GM18861 (cell line): ENCODE measurements around the gene CLBA1.

Experiments used
- ATAC-seq: cut with Tn5 transposase; IDR thresholded peaks from one replicate; pipeline ENCODE4 v1.9.1; 2021; ENCODE audit not compliant: unreplicated experiment

CLBA1 gene

DNA sequence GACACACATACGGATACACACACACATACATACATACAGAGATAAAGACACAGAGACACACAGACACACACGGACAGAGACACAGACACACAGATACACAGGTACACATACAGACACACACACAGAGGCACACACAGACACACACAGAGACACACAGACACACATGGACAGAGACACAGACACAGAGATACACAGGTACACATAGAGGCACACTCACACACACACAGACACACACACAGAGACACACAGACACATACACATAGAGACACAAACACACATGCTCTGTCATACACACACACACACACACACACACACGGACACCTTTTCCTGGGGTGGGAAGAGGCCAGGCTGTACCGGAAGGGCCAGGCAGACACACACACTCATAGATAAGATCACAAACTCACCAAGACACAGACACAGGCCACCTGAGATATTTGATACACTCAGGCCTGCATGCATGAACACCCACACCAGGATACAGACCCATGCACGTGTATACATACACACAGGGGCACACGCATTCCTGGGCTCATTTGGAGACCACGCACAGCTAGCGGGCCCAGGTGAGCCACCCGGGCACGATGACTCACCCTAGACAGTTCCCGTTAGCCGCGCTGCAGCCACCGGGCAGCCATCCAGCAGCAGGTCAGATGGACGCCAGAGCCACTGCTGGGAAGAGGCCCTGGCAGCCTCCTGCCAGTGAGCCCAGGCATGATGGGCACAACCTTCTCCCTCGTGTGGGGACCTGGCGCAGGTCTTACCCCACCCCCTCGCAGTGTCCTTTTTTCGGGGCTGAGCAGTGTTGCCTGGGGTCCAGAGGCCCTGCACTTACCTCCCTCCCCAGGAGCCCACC is 5.6 kb upstream of the CLBA1 start:
- no peak for ATAC-seq

DNA sequence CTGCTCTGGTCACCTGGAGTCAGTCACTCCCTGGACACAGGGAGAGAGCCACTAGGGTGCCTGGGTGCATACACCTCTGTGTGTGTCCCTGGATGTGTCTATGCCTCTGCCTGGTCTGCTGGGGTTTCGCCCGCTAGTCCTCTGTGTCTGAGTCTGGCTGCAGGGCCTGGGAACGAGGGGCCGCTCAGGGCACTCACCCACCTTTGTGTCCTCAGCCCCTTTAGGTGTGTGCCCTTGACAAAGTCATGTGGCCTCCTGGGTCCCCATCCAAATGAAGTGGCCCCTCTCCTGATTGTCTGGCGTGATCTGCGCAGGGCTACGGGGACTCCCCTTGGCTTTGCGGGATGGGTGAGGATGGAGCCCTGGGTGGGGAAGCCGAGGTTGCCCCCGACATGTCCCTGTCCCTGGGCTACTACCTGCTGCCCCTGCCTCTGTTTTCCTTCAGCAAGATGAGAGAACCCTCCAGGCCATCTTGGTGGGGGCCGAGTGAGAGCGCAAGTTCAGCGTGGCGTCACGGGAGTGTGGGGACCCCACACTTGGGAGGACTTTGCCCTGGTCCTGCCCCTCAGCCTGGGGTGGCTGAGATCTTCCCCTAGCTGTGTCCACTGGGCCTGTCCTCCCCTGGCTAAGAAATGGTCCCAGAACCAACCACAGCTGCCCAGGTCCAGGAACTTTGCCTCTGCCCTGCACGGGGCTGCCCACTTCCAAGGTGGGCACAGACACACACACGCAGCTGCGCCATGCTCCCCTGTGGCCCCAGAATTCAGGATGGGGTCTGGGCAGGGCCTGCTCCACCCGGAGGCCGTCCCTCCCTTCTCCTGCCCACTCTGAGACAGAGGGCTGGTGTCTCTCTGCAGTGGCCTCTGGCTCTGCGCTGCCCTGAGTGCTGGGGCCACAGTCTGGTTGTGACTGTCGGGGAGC is 4.7 kb upstream of the CLBA1 start:
- no peak for ATAC-seq

DNA sequence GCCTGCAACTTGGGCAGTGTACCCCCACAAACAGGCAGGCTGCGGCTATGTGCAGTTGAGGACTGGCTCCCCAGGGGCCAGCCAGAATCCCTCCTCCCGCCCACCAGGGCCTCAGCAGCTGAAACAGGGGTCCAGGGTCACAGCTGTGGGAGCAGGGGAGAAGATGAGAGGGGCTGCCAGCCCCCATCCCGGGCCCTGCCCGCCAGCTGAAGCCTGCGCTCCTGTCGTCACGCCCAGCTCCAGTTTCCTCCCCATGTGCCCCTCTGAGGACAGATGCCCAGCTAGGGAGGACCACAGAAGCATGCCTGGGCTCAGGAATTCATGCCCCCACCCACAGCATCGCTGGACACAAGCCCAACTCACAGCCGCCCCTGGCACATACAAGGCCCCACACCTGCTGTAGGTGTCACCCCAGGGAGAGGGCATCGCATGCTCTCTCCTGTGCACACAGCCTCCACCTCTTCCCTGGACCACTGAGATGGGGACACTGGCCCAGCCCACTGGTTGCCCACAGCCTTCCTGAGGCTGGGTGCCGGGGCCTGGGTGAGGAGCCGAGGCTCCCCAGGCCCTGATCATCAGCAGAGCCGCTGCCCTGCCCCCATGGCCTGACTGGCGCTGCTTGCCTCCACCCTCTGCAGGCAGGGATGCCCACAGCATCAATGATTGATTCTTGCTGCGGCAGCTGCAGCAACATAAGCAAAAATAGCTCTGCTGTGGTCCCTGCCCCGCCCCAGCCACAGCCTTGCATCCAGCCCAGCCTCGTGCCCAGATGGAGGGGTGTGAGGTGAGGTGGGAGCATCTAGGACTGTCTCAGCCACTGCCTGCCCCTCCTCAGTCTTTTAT is 3.7 kb upstream of the CLBA1 start:
- ATAC-seq, result no peak

DNA sequence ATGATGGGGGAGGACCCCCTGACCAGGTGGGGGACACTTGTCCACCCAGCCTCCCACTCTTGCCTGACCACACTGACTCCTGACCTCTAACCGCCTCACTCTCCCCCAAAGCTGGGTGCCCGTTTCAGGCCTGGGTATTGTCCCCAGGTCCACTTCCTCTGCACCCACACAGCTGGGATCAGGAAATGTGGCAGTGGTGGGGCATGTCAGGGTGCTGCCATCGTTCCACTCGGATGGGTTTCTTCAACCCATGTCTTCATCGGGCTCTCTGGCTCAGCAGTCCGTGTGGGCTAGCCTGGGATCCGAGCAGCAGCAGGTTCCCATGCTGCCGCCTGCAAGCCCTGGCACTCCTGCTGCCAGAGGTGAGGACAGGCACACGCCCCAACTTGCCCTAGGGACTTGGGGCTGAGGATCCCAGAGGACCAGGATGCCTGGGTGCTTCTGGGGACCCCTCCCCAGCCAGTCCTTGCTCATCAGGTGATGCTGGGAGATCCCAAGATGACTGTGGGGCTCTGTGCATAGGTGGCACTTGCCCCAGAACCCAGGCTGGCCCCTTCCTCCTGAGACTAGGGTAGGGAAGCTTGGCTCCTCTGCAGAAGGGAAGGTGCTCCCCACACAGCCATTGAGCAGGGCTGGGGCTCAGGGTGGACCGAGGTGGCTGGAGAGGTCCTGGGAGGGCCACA is 2.9 kb upstream of the CLBA1 start:
- ATAC-seq, result no peak

DNA sequence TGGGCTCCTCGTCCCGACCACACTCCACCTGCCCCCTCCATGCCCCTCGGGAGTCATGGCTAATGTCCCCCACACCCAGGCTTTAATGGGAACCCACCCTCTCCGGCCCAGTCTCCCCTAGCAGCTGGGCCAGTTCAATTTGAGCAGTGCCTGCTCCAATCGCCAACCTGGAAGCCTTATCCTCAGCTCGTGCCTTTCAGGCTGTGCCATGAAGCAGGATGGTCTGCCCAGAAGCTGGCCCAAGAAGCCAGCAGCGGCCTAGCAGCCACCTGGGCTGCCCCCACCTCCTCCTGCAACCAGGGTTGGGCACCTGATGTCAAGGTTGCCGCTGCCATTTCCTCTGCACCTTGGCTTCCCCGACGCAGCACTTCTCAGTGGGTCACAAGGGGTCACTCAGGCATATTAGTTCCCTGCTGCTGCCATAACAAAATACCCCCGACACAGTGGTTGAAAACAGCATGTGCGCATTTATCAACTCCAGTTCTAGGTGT is 2.3 kb upstream of the CLBA1 start:
- ATAC-seq, result no peak

DNA sequence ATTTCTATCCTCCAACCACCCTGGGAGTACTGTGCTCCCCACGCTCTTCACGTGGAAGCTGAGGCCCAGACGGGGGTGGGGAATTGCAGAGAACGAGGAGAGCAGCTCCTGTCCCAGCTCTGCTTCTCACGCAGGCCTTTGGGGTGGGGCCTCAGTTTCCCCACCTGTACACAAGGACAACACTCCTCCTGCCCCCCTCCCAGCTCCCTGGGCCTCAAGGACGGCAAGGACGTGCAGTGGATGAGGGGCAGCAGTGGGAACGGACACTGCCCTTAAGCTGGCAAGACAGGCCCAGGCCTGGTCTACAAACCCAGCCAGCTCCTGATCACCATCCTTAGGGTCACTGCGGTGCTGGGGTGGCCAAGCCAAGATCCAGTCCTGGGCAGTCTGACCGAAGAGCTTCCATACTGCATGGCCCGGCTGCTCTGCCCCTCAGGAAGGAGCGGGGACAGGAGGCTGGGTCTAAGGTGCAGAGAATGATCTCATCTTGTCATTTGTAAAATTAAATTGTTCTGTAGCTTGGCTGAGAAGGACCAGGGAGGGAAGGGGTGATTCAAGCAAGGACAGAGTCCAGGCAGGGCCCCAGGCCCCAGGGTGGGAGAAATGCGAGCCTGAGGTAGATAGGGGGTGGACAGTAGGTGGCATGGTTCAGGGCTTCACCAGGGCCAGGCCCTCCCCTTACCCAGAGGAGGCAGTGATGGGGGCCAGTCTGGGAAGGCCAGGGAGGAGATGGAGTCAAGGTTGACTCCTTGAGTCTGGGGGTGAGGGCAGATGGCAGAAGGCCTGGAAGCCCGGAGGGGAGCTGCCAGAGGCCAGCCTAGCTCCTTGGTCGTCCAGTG is 1.3 kb upstream of the CLBA1 start:
- ATAC-seq, result no peak

DNA sequence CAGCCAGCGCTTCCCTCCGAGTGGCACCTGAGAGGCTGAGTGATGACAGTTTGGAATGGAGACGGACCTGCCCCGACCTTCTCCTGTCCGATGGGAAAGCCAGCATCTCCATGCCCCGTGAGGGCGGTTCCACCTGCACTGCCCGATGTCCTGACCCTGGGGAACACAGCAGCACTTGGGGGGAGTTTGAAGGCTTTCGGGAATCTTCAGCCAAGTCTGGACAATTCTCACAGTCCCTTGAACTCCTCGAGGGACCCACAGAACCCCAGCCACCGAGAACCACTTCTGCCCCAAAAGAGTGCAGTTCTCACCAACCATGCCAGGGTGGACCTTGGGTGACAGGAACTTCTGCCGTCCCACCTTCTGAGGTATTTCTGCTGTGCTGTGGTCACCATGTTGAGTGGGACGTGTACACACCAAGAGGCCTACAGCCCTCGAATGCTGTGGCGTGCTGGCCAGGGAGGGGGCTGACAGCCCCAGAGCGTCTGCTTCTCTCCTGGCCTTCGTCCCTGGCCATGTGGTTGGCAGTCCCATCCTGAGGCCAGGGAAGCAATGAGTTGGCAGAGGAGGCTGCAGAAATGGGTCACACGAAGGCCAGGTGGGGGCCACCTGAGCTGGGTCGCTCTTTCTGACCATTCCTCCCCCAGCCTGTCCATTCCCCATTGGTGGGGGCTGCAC is 1.0 kb downstream of the CLBA1 start:
- ATAC-seq, result no peak

DNA sequence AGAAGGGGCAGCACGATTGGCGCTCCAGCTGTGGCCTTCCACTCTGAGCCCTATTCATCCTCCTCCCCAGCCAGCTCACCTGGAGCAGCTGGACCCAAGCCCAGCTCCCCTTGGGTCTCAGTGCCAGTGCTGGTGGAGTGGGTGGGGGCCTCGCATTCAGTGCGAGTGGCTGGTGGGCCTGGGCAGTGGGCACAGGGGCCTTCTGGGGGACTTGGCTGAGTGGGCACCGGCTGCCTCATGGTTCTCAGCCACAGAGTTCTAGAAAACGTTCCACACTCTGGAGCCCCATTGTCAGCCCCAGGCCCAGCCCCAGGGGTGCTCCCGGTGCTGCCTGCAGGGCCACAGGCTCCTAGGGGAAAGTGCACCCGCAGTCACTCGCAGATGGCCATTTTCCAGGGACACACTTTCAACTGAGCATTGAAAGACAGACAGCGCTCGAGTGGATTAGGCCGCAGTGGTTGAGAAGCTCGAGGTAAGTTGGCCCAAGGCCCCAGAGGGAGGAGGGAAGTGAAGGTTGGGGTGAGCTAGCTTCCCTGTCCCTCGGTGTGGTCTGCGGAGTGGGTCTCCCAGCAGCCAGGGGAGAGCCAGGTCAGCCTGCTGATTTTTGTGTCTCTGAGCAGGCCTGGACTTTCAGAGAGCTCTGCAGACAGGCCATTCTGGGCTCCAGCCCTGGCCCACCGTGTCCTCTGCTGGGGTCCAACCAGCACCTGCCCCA is 3.8 kb downstream of the CLBA1 start:
- no peak for ATAC-seq

DNA sequence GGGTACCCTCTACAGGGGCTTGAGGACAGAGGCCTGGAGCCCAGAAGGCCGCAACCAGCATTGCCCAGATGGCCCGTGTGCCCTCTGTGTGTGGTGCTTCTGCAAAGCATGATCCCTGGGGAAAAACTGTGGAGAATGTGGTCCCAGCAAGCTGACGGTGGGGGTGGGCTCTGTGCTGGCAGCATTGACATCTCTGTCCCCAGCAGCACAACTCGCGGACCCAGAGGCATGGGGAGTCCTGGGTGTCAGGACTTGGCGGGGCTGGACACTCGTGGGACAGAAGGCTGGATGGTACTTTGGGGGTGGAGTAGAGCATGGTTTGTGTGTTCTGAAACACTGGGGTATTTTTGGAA is 4.3 kb downstream of the CLBA1 start:
- no peak for ATAC-seq

DNA sequence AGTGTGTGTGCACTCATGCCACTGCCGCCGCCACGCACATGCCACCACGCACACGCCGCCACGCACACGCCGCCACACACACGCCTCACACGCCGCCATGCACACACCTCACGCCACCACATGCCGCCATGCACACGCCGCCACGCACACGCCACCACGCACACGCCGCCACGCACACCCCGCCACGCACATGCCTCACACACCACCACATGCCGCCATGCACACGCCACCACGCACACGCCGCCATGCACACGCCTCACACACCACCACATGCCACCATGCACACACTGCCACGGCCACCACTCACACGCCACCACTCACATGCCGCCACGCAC is 6.3 kb downstream of the CLBA1 start:
- no peak for ATAC-seq

DNA sequence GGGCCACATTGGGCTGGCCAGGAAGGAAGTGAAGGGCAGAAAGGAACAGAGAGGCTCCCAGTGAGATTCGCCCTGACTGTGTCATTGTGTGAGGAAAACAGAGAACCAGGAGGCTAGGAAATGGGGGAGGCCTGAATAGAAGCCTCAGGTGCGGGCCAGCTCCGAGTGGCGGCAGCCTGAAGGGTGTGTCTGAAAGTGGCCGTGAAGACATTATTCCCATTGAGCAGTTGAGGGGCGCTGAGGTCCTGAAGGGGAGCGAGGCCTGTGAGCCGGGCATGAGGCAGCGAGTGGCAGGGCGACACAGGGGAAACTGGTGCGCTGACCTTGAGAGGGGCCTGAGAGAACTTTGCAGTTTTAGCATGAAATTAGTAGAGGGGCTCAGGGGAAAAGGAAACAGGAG is 6.9 kb downstream of the CLBA1 start:
- no peak for ATAC-seq

DNA sequence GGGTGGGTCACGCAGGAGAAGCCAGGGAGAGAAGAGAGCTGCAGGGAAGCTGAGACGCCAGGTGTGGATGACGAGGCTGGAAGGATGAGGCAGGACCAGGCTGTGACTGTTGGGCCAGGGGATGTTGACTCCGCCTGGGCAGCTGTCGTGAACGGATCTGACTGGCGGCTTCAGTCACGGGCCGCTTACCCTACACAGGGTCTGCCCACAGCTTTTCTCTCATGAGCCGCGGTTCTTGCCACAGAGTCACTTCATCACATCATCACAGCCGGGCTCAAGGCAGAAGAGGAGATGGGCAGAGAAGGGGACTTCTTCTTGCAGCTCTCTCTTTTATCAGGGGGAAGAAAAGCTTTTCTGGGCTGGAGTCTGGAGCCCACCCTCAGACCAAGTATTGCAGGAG is 7.7 kb downstream of the CLBA1 start:
- ATAC-seq, result no peak

DNA sequence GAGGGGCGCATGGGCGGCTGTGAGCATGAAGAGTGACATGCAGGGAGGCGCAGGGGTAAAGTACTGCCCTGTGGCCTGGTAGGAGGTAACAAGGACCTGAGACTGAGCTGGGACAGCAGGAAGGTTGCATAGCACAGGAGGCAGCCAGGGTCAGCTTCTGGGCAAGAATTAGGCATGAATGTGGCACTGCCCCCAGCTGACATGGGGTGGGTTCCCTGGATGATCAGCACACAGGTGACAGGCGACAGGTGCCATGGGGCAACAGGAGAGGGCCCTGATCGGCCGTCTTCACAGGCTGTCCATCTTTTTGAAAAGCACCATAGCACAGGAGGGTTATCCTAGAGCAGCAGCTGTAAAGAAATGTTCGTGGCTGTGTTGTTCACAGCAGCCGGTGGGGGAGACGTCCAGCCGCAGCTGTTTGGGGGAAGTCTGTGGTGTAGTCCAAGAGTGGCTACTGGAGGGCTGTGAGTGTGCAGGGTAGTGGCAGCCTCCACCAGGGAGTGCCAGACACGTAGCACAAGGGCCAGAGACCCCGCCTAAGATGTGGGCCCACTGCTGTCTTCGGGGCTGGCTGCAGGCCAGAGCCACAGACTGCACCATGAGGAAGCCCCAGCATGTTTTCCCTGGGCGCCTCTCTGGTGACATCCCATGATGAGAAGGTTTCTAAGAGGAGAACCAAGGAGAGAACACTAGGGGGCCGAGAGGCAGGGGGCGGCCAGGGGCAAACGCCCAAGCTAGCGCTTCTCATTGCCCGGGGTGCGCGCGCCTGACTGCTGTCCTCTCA is 8.4 kb downstream of the CLBA1 start:
- ATAC-seq, result no peak

DNA sequence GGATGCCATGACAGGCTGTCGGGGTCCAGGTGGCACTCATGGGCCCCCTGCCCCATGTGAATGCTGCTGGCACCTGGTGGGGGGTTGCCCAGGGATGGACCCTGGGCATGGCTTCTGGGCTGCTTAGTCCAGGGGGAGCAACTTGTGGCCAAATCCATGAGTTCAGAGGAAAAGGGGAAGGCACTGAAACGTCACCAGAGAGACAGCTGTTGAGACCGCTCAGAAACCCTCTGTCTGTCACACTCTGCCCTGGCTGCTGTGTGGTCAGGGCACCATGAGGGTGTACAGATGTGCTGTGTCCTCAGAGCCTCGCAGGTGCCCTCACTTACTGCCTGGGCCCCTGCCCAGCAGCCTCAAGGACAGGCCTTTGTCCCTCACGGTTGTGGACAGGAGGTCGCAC is 9.4 kb downstream of the CLBA1 start:
- no peak for ATAC-seq

DNA sequence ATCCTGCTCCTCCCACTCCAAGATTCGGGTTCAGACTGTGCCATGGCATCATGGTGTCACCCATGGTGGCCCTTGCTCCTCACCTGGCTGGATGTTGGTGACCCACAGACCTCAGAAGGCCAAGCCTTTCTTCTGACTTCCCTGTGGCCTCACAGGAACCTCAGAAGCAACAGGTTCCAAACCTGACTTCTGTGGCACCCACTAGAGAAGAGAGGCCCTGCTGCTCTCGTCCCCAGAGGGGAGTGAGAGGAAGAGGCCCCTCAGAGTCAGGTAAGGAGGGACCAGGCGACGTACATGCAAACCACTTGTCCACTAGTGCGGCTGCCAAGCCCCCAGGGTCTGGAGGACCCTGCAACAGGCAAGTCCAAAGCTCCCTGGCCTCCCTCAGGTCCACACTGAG is 10.4 kb downstream of the CLBA1 start:
- ATAC-seq, result no peak

DNA sequence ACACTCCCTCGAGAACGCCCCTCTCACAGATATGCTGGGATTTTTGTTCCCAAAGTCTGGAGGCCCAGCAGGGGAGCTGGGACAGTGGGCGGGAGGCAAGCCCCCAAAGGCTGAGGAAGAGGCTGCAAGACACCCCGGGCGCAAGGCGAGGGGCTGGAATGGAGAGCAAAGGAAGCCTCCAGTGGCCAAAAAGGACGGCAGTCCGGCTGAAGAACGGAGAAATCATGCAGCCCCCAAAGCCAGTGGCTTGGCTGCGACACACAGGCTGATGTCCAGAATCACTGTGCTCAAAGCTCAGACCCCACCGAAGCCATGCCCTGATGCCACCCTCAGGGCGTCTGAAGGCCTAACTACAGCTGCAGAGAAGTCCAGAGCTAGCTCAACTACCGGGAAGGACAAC is 10.9 kb downstream of the CLBA1 start:
- no peak for ATAC-seq

DNA sequence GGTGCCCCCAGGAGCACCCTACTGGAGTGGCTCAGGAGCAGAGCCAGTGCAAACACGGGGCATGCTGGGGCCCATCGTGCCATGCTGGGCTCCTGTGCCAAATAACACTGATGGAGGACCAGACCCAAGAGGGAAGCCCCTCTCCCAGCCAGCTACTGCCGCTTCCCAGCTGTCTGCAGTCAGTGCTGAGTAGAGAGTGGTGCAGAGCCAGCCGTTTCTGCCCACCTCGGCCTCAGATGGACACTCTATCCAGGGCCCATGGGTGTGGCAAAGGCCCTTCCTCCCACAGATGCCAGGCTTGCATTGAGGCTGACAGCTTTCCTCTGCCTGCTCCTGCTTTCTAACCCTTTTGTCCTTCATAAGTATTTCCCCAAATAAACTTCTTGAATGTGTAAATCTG is 13.2 kb downstream of the CLBA1 start:
- ATAC-seq, result no peak

DNA sequence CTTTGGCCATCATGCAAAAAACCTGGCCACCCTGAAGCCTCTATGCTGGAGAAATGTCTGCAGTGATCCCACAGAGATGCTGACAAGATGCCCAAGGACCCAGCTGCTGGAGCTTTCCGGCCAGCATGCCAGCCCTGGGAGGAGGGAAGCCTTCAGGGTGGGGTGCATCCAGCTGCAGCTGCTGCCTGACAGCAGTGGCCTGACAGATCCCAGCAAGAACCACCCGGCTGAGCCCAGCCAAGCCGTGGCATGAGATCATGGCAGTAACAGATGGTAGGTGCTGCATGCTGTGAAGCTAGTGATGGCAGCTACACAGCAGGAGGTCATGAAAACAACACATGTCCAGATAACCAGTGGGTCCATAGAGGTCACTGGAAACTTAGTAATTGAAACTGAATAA is 13.8 kb downstream of the CLBA1 start:
- ATAC-seq, result no peak
